PC-9 (cell line): ENCODE results near the gene PLSCR2.

Experiments used
- EZH2 ChIP-seq: fragments of 200-600 bp; sonication (generic); IDR thresholded peaks from 2 replicates; pipeline ENCODE4 v1.8.0; 2017; ENCODE audit warnings: antibody characterized with exemption, low read depth
- TF ChIP-seq, protein P1 (sequence below): fragments of 200-600 bp; sonication (generic); conservative IDR thresholded peaks from 2 replicates; pipeline ENCODE4 v1.6.1; 2017; ENCODE audit warnings: mixed run types, antibody characterized with exemption, mild to moderate bottlenecking, moderate library complexity

DNA sequence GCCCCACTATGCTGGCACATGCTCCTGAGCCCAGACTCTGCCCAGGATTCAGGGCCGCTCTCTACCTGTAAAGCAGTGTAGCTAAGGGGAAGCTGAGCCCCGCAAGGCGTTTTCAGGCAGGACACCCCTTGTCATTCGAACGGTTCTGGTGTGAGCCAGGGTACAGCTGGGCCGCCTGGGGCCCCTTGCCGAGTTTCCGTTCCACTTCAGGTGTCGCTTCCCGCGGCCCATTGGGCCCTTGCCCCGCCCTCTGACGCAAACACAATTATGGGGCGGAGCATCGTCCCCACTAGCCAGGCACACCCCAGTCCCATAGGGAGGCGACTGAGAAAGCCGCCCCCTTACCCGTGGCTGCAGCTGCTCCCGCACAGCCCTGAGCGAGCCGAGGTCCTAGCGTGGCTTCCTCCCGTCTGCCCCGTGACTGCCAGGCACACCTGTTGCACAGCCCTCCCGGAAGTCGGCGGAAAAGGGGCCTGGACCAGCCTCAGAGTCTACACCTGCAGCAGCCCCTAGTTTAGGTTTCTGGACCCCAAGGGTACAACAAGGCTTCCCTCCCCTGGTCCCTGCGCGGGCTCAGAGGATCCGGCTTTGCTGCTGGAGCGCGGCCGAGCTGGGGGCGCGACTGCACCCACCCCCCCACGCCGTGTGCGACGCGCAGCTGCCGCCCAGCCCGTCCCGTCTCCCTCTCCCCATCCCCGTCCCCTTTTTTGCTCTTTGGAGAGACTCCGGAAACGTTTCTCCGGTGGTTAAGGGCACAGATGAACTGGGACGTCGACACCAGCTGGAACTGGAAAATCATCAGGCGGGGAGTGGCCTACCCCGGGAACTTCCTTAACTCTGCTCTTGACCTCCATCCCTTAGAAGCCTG, at the start of gene PLSCR2:
- TF ChIP-seq, protein P1, sequence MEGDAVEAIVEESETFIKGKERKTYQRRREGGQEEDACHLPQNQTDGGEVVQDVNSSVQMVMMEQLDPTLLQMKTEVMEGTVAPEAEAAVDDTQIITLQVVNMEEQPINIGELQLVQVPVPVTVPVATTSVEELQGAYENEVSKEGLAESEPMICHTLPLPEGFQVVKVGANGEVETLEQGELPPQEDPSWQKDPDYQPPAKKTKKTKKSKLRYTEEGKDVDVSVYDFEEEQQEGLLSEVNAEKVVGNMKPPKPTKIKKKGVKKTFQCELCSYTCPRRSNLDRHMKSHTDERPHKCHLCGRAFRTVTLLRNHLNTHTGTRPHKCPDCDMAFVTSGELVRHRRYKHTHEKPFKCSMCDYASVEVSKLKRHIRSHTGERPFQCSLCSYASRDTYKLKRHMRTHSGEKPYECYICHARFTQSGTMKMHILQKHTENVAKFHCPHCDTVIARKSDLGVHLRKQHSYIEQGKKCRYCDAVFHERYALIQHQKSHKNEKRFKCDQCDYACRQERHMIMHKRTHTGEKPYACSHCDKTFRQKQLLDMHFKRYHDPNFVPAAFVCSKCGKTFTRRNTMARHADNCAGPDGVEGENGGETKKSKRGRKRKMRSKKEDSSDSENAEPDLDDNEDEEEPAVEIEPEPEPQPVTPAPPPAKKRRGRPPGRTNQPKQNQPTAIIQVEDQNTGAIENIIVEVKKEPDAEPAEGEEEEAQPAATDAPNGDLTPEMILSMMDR: no peak
- TF ChIP-seq EZH2: no peak
